HepG2 (cell line): ENCODE data around the gene DBNDD1. TPM values are rescaled to one million over a fixed set of nuclear protein-coding genes. Genes with fewer than 3 reads are reported as not detected.

Experiments used
- AHDC1 ChIP-seq: sonication (generic); formaldehyde crosslinking; IDR thresholded peaks from 2 replicates; pipeline ENCODE4 v1.5.1; 2020; ENCODE audit warnings: mild to moderate bottlenecking, missing genetic modification reagents, borderline replicate concordance
- ARID2 ChIP-seq: sonication (generic); formaldehyde crosslinking; IDR thresholded peaks from 2 replicates; pipeline ENCODE4 v1.8.1; 2022; ENCODE audit warnings: mild to moderate bottlenecking, missing genetic modification reagents, borderline replicate concordance
- FOXK2 ChIP-seq: fragments of 450-650 bp; IDR thresholded peaks from 2 replicates; pipeline ENCODE4 v1.6.1; 2016
- HOXA5 ChIP-seq: sonication (generic); formaldehyde crosslinking; IDR thresholded peaks from 2 replicates; pipeline ENCODE4 v1.4.0; 2020; ENCODE audit warnings: missing genetic modification reagents
- MATR3 ChIP-seq: sonication (generic); formaldehyde crosslinking; IDR thresholded peaks from 2 replicates; pipeline ENCODE4 v1.4.0; 2020; ENCODE audit warnings: missing genetic modification reagents
- RARA ChIP-seq: IDR thresholded peaks from 2 replicates; pipeline ENCODE4 v1.6.1; 2016; ENCODE audit warnings: missing genetic modification reagents, missing compliant biosample characterization
- SNRNP70 ChIP-seq: fragments of 200-400 bp; formaldehyde crosslinking; IDR thresholded peaks from 2 replicates; pipeline ENCODE4 v1.6.1; 2017; ENCODE audit warnings: mild to moderate bottlenecking, low read depth, low read length, moderate library complexity
- SP2 ChIP-seq: sonication (generic); formaldehyde crosslinking; IDR thresholded peaks from 2 replicates; pipeline ENCODE4 v1.5.1; 2020; ENCODE audit warnings: mild to moderate bottlenecking, missing genetic modification reagents
- SP4 ChIP-seq: sonication (generic); formaldehyde crosslinking; IDR thresholded peaks from 2 replicates; pipeline ENCODE4 v1.8.1; 2023; ENCODE audit warnings: mild to moderate bottlenecking, missing genetic modification reagents
- ZNF407 ChIP-seq: sonication (generic); formaldehyde crosslinking; IDR thresholded peaks from one replicate; pipeline ENCODE4 v1.5.1; 2020; ENCODE audit warnings: mild to moderate bottlenecking, missing genetic modification reagents; ENCODE audit errors: not compliant biosample characterization
- ZNF724P ChIP-seq: sonication (generic); formaldehyde crosslinking; IDR thresholded peaks from 2 replicates; pipeline ENCODE4 v1.8.0; 2022; ENCODE audit warnings: missing genetic modification reagents, borderline replicate concordance
- ZNF747 ChIP-seq: sonication (generic); formaldehyde crosslinking; IDR thresholded peaks from 2 replicates; pipeline ENCODE4 v1.8.1; 2023; ENCODE audit warnings: missing genetic modification reagents, mild to moderate bottlenecking, borderline replicate concordance
- ZNF766 ChIP-seq: sonication (generic); formaldehyde crosslinking; IDR thresholded peaks from 2 replicates; pipeline ENCODE4 v1.5.0; 2020; ENCODE audit warnings: missing genetic modification reagents, borderline replicate concordance
- ZSCAN29 ChIP-seq: sonication (generic); formaldehyde crosslinking; conservative IDR thresholded peaks from 2 replicates; pipeline ENCODE4 v1.4.0; 2020; ENCODE audit warnings: mild to moderate bottlenecking, missing genetic modification reagents
- polyA plus RNA-seq, 8 experiments: library from polyadenylated mRNA; depleted of rRNA in 3 of 8; stranded (reverse) in 7 of 8; unstranded in 1 of 8; fragments of >200 nt; fragmentation: Illumina TruSeq in 4 of 8; extraction: Trizol in 4 of 8; gene quantifications; 2 replicates each; pipeline versions ENCODE4 v1.2.1 to v1.2.3, GENCODE V29; 2011 to 2016; ENCODE audit warnings: low read depth in 4 of 8, missing spikeins in 1 of 8, mixed read lengths in 1 of 8; ENCODE audit not compliant: insufficient read depth in 1 of 8
- total RNA-seq, 5 experiments: library from RNA; depleted of rRNA; stranded (reverse); fragments of >200 nt; fragmentation: Illumina TruSeq; extraction: Trizol; gene quantifications; 2 replicates each; pipeline ENCODE4 v1.2.3, GENCODE V29; 2016; ENCODE audit warnings: low read depth in 1 of 5

Gene DBNDD1
- total and polyA plus RNA-seq, 2 of the 13 experiments (the other 11 are each of a cell fraction or from before 2014, with no cell fraction given) = 17.0 to 40.4 TPM

GRCh38 chr16:89958068-89958467 is 61.2 kb downstream of the DBNDD1 start (continued):
- TF ChIP-seq ZNF407 (CRISPR knock-in tag) = no peak
- TF ChIP-seq ZSCAN29 (CRISPR knock-in tag) = no peak
- no peak for TF ChIP-seq MATR3 (CRISPR knock-in tag)
- TF ChIP-seq SP4 (CRISPR knock-in tag) = peak; percentile 69; the same call in 1 of the 2 replicates
- no peak for TF ChIP-seq FOXK2
- peak; percentile 87 for TF ChIP-seq SP2 (CRISPR knock-in tag)
- TF ChIP-seq ZNF747 (CRISPR knock-in tag) = no peak
- no peak for TF ChIP-seq RARA
- no peak for TF ChIP-seq SNRNP70
- TF ChIP-seq HOXA5 (CRISPR knock-in tag) = no peak
- no peak for TF ChIP-seq ZNF724P (CRISPR knock-in tag)
- no peak for TF ChIP-seq ZNF766 (CRISPR knock-in tag)
- no peak for TF ChIP-seq AHDC1
- TF ChIP-seq ARID2 (CRISPR knock-in tag) = no peak
